Measurements from ENCODE around the gene FKBP8. TPM values are rescaled to one million over a fixed set of nuclear protein-coding genes. Genes with fewer than 3 reads are reported as not detected.

Gene FKBP8
- total RNA-seq, 1 experiment from 2014 or later: 243 TPM

DNA sequence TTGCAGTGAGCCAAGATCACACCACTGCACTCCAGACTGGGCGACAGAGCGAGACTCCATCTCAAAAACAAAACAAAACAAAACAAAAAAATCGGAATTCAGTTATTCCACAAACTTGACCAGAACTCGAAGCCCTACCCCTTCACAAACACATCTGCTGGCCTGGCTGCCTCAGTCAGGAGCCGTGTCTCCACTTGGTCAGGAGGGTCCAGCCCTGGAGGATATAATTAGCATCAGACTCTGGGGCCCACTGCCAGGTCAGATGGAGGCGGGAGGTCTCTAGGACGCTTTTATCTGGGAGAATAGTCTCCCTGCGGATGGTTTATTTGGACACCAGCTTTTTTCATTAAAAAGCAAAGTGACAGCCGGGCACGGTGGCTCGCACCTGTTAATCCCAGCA is 29.5 kb downstream of the FKBP8 start:
- H3K9me2 ChIP-seq (replicated peaks; ENCODE audit: low read length): no peaks in the 10 kb centered on the region
- POLR2A ChIA-PET (ENCODE audit: unreplicated experiment): no interaction called here
- CTCF ChIA-PET: no interaction called here
- H3K27me3 ChIP-seq (ENCODE audit: low read length): no peaks in the 10 kb centered on the region
- H2AFZ ChIP-seq (ENCODE audit: low read length): no peak overlapping the region
- H3F3A ChIP-seq (ENCODE audit: low read length, unreplicated experiment): no peaks in the 10 kb centered on the region
- peaks cover 11% of the 10 kb centered on the region for H3K4me1 ChIP-seq (ENCODE audit: insufficient read depth, low read length)
- intact Hi-C loops (cut with micrococcal nuclease): no loop called here
- H3K9me3 ChIP-seq (ENCODE audit: low read length): no peaks in the 10 kb centered on the region
- no peak overlapping the region for H3K4me3 ChIP-seq (ENCODE audit: low read length)
- H3K9ac ChIP-seq (ENCODE audit: low read length): no peak overlapping the region
- peaks cover 98% of the 10 kb centered on the region for H3K79me2 ChIP-seq (ENCODE audit: low read length)
- 0 out of 2 replicates have a peak, but pooled peaks cover 3% of the 10 kb centered on the region for H3K36me3 ChIP-seq (ENCODE audit: low read depth, low read length)
- H3K27ac ChIP-seq (ENCODE audit: low read length): no peak overlapping the region
- TF ChIP-seq, protein P1, sequence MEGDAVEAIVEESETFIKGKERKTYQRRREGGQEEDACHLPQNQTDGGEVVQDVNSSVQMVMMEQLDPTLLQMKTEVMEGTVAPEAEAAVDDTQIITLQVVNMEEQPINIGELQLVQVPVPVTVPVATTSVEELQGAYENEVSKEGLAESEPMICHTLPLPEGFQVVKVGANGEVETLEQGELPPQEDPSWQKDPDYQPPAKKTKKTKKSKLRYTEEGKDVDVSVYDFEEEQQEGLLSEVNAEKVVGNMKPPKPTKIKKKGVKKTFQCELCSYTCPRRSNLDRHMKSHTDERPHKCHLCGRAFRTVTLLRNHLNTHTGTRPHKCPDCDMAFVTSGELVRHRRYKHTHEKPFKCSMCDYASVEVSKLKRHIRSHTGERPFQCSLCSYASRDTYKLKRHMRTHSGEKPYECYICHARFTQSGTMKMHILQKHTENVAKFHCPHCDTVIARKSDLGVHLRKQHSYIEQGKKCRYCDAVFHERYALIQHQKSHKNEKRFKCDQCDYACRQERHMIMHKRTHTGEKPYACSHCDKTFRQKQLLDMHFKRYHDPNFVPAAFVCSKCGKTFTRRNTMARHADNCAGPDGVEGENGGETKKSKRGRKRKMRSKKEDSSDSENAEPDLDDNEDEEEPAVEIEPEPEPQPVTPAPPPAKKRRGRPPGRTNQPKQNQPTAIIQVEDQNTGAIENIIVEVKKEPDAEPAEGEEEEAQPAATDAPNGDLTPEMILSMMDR (conservative IDR thresholded peaks at IDR 0.05; ENCODE audit: low read depth, low read length): no peak
- TF ChIP-seq EZH2 (IDR thresholded peaks at IDR 0.05; ENCODE audit: low read length, unreplicated experiment) (no peak), EZH2phosphoT487 (IDR thresholded peaks at IDR 0.05; ENCODE audit: borderline replicate concordance, low read length) (no peak)
- DNase-seq (no peak), ATAC-seq (no peak)
- H3K4me2 ChIP-seq (ENCODE audit: low read length): no peak overlapping the region
- peaks cover 69% of the 10 kb centered on the region for H4K20me1 ChIP-seq (ENCODE audit: low read length)
- BruUV-seq (replicated peaks): no TSS peak

DNA sequence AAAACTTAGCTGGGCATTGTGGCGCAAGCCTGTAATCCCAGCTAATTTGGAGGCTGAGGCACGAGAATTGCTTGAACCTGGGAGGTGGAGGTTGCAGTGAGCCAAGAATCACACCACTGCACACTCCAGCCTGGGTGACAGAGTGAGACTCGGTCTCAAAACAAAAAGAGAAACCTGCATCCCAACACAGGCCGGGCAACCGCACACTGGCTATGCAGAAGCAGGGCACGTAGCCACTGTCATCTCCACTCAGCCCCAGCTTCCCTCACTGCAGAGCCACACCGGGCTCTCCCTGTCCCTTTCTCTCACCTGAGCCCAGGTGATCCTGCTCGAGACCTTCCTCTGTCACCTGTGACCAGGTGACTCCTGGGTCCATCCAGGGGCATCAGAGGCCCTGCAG is 33.2 kb downstream of the FKBP8 start:
- Histone ChIP-seq H2AFZ (ENCODE audit: low read length) (no peak overlapping the region), H3K27me3 (ENCODE audit: low read length) (no peaks in the 10 kb centered on the region), H3K4me3 (ENCODE audit: low read length) (no peak overlapping the region), H3F3A (ENCODE audit: low read length, unreplicated experiment) (no peaks in the 10 kb centered on the region), H3K9me3 (ENCODE audit: low read length) (no peaks in the 10 kb centered on the region), H4K20me1 (ENCODE audit: low read length) (peaks cover 75% of the 10 kb centered on the region), H3K9ac (ENCODE audit: low read length) (no peak overlapping the region), H3K4me1 (ENCODE audit: insufficient read depth, low read length) (peaks cover 12% of the 10 kb centered on the region), H3K27ac (ENCODE audit: low read length) (no peak overlapping the region), H3K9me2 (replicated peaks; ENCODE audit: low read length) (no peaks in the 10 kb centered on the region), H3K79me2 (ENCODE audit: low read length) (peaks cover 98% of the 10 kb centered on the region), H3K36me3 (ENCODE audit: low read depth, low read length) (0 out of 2 replicates have a peak, but pooled peaks cover 3% of the 10 kb centered on the region), H3K4me2 (ENCODE audit: low read length) (no peak overlapping the region)
- ATAC-seq (no peak), DNase-seq (no peak)
- ChIA-PET POLR2A (ENCODE audit: unreplicated experiment) (no interaction called here), CTCF (no interaction called here)
- no TSS peak for BruUV-seq (replicated peaks)
- TF ChIP-seq EZH2phosphoT487 (IDR thresholded peaks at IDR 0.05; ENCODE audit: borderline replicate concordance, low read length): no peak
- TF ChIP-seq, protein P1 (conservative IDR thresholded peaks at IDR 0.05; ENCODE audit: low read depth, low read length): no peak
- no peak for TF ChIP-seq EZH2 (IDR thresholded peaks at IDR 0.05; ENCODE audit: low read length, unreplicated experiment)
- intact Hi-C loops (cut with micrococcal nuclease): no loop called here

DNA sequence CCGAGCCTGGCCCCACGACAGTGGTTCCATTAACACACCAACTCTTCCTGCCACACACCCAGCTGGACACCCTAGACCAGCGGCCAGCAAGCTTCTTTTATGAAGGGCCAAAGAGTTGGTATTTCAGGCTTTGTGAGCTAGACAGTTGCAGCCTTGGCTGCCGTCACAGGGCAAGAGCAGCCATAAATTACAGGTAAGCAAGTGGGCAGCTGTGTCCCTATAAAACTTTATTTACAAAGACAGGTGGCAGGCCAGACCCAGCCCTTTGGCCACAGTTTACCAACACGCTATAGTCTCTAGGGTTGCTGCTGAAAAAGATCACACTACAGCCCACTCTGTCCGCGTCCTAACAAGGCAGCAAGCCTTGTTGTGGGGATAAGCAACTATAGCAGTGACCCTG is 34.8 kb downstream of the FKBP8 start:
- Histone ChIP-seq H3F3A (ENCODE audit: low read length, unreplicated experiment) (no peaks in the 10 kb centered on the region), H3K9ac (ENCODE audit: low read length) (no peak overlapping the region), H4K20me1 (ENCODE audit: low read length) (peaks cover 79% of the 10 kb centered on the region), H3K9me2 (replicated peaks; ENCODE audit: low read length) (no peaks in the 10 kb centered on the region), H3K9me3 (ENCODE audit: low read length) (no peaks in the 10 kb centered on the region), H3K4me3 (ENCODE audit: low read length) (no peak overlapping the region), H3K36me3 (ENCODE audit: low read depth, low read length) (no peaks in the 10 kb centered on the region), H3K4me2 (ENCODE audit: low read length) (no peak overlapping the region), H3K27me3 (ENCODE audit: low read length) (no peaks in the 10 kb centered on the region), H3K4me1 (ENCODE audit: insufficient read depth, low read length) (peaks cover 16% of the 10 kb centered on the region; the same call in 1 of the 2 replicates), H2AFZ (ENCODE audit: low read length) (no peak overlapping the region), H3K79me2 (ENCODE audit: low read length) (peaks cover 98% of the 10 kb centered on the region), H3K27ac (ENCODE audit: low read length) (no peak overlapping the region)
- ATAC-seq (no peak), DNase-seq (no peak)
- CTCF ChIA-PET: no interaction called here
- POLR2A ChIA-PET (ENCODE audit: unreplicated experiment): no interaction called here
- intact Hi-C loops (cut with micrococcal nuclease): no loop called here
- TF ChIP-seq EZH2 (IDR thresholded peaks at IDR 0.05; ENCODE audit: low read length, unreplicated experiment) (no peak), EZH2phosphoT487 (IDR thresholded peaks at IDR 0.05; ENCODE audit: borderline replicate concordance, low read length) (no peak)
- TF ChIP-seq, protein P1 (conservative IDR thresholded peaks at IDR 0.05; ENCODE audit: low read depth, low read length): no peak
- no TSS peak for BruUV-seq (replicated peaks)

All from PC-3 (cell line).